HG02642 (cell line): Measurements from ENCODE around the gene TMOD1.

Source experiments
- ATAC-seq: cut with Tn5 transposase; IDR thresholded peaks from one replicate; pipeline ENCODE4 v1.9.1; 2021; ENCODE audit warnings: mild to moderate bottlenecking; ENCODE audit not compliant: unreplicated experiment, poor library complexity

The TMOD1 gene

GRCh38 chr9:97627624-97628023, 126.2 kb downstream of the TMOD1 start:
- no peak for ATAC-seq

DNA sequence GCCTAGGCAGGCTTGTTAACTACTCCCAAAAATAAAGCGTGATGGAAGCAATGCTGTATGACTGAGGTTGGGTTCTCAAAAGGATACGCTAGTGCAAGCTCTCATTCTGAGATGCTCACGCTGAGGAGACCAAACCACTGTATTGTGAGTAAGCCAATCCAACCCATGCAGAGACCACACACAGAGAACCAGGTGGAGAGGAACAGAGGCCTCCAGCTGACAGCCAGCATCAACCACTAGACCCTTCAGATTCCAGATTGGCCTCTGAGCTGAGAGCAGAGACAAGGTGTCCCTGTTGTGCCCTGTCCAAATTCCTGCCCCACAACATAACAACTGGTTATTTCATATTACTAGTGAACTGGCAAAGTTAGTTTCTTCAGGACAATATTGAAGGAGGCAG, 127.2 kb downstream of the TMOD1 start:
- ATAC-seq: no peak

- no peak for ATAC-seq
These were observed 127.7 kb downstream of the TMOD1 start for GRCh38 chr9:97629156-97629555.

- ATAC-seq: no peak
These were observed 129.1 kb downstream of the TMOD1 start for GRCh38 chr9:97630591-97630990.

- ATAC-seq: peak; percentile 14
These were observed 130.9 kb downstream of the TMOD1 start for GRCh38 chr9:97632248-97632984.

GRCh38 chr9:97632985-97633858, 131.8 kb downstream of the TMOD1 start, which contains the start of the genes NCBP1 and TSTD2:
TSS of gene NCBP1 (plus strand) at chr9:97633821. CDS start at chr9:97633882, 61 bp downstream.
TSS of gene TSTD2 (minus strand) at chr9:97633368. CDS start at chr9:97627562, 5,806 bp downstream.
- peak; percentile 89 for ATAC-seq

DNA sequence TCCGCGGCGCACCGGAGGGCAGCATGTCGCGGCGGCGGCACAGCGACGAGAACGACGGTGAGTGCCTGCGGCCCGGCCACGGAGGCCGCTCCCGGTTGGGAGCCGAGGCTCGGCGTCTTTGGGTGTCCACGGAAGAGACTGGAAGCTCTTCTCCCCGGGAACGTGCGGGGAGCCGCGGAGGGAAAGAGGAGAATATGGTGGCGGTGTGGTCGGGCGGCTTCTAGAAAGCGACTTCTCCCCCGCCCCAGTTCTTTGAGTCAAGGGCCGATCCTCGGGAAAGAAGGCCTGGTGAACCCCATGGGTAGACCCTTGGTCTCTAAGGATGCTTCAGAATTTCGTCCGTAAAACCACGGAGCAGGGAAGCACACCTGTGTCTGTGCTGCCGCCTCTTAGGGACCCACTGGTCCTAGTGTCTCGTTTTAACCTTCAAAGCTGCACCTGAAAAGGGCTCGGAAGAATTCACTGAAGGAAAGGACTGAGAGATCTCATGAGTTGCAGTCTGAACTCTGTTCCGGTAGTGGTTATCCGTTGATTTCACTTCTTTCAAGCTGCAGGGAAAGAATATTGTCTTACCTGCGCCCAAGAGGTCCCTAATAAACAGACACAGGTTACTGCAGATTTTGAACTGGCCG, 132.5 kb downstream of the TMOD1 start:
- no peak for ATAC-seq

GRCh38 chr9:97635026-97635425, 133.6 kb downstream of the TMOD1 start:
- ATAC-seq: no peak

- ATAC-seq: no peak
These were observed 135.4 kb downstream of the TMOD1 start for GRCh38 chr9:97636903-97637302.

DNA sequence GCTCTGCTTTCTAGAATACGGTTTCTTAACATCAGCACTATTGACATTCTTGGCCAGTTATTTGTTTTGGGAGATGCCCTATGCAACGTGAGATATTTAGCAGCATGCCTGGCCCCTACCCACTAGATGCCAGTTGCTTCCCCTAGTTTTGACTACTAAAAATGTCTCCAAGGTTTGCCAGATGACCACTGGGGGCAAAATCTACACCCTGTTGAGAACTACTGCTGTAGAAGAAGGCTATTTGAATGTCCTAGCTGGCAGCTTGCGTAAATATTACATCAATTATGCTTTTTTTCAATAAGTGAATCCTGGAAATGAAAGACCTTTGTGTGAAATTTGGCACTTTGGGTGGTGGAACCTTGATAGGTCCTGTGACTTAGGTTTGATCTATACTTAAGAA, 137.2 kb downstream of the TMOD1 start:
- no peak for ATAC-seq

DNA sequence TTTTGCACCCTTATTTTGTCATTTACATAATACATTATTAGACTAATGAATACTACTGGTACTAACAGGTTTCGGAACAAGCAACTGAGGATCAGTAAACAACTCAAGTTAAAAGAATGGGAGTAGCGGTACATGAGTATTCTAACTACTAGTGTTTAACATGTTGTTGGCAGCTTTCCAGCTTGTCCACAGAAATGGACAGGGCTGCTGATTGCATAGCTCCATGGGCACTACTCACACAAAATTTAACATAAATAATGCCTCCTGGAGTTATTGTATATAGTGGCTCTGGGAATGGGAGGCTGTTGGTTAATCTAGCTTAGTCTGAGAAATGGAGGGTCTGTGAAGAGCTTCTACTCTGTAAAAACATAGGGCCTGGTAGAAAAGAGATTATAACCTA, 138.9 kb downstream of the TMOD1 start:
- ATAC-seq: no peak

DNA sequence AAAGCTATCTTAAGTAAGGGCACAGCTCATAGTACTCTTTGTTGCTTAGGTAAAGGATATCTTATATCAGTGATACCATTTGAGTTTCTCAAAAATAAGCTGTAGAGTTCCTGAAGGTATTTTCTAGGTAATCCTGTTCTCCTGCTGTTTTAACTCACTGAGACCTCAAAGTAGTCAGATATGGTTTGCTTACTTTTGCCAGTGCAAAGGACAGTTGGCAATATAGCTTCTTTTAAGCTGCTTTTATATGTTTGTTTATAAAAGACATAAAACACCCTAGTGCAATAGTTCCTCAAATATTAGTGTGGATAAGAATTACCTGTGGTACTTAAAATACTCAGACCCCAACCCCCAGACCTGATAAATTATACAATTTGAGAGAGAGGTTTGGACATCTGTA, 144.3 kb downstream of the TMOD1 start:
- ATAC-seq: no peak

DNA sequence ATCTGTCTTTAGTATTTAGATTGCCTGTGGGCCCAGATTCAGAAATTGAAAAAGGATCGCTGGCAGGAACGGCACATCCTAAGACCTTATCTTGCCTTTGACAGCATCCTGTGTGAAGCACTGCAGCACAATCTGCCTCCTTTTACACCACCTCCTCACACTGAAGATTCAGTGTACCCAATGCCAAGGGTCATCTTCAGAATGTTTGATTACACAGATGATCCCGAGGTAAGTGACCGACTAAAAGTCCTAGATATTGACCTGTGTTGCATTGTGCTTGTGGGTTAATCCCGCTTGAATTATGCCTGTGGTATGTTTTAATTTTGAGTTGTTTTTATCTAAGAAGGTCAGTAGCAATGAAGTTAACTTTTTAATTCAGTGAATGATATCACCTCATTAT, 146.5 kb downstream of the TMOD1 start:
- no peak for ATAC-seq
